ENCODE measurements around the gene CCM2L. TPM values are rescaled to one million over a fixed set of nuclear protein-coding genes. Genes with fewer than 3 reads are reported as not detected.

The CCM2L gene
- total RNA-seq, 5 donors from 2014 or later (not counting 1 experiment from before 2014, with no cell fraction given) = not detected

GRCh38 chr20:32019563-32020463, 9.6 kb downstream of the CCM2L start:
- Mint-ChIP-seq H3K9me3 (no peaks in the 10 kb centered on the region), H3K27me3 (peaks cover 77% of the 10 kb centered on the region in 2 donors), H3K4me1 (peaks cover 19 to 26% (median 24%) of the 10 kb centered on the region in 3 donors), H3K4me3 (peak overlapping the region; percentile 76 to 89 (median 79)), H3K36me3 (no peaks in the 10 kb centered on the region), H3K27ac (peak overlapping the region in 1 of 2 donors; percentile 12)
- H3K36me3 ChIP-seq (ENCODE audit: control insufficient read depth in 2 of 2, extremely low read depth in 1 of 2, insufficient read depth in 1 of 2, low read length in 1 of 2) = no peaks in the 10 kb centered on the region
- H3K27me3 ChIP-seq (replicated peaks in 1 of 2; ENCODE audit: control insufficient read depth in 2 of 2, extremely low read depth in 1 of 2, insufficient read depth in 2 of 2, low read length in 1 of 2) = peaks cover 10 to 61% of the 10 kb centered on the region in 2 experiments
- DNase-seq (peak in 1 of 35 experiments; percentile 8), ATAC-seq (replicated peaks in 1 of 4) (no peak)
- H3K4me3 ChIP-seq (ENCODE audit: control insufficient read depth in 1 of 2, extremely low read depth in 1 of 2, low read length in 1 of 2) = no peak overlapping the region
- ChIA-PET POLR2A (no interaction called here), CTCF (interaction anchor here (0.7 to 1.7 kb wide), 2 partner anchors 12 to 68 kb away, joined by 3 to 7 read pairs; partner anchors contain the start of gene PDRG1 (in 1 of the 2))
- peaks cover 0 to 23% of the 10 kb centered on the region in 2 experiments for H3K4me1 ChIP-seq (ENCODE audit: control insufficient read depth in 1 of 2, extremely low read depth in 1 of 2, insufficient read depth in 2 of 2, low read length in 2 of 2)
- no peak overlapping the region for H3K27ac ChIP-seq (ENCODE audit: low read length)
- 6% methylated on average over 6 of the region's 11 CpGs for WGBS (ENCODE audit: insufficient coverage)
- H3K9me3 ChIP-seq = no peaks in the 10 kb centered on the region

GRCh38 chr20:32021091-32021490, 10.9 kb downstream of the CCM2L start:
- Histone ChIP-seq H3K4me1 (ENCODE audit: control insufficient read depth in 1 of 2, extremely low read depth in 1 of 2, insufficient read depth in 2 of 2, low read length in 2 of 2) (peaks cover 0 to 23% of the 10 kb centered on the region in 2 experiments), H3K4me3 (ENCODE audit: control insufficient read depth in 1 of 2, extremely low read depth in 1 of 2, low read length in 1 of 2) (no peak overlapping the region), H3K9me3 (no peaks in the 10 kb centered on the region), H3K27ac (ENCODE audit: low read length) (no peak overlapping the region), H3K27me3 (replicated peaks in 1 of 2; ENCODE audit: control insufficient read depth in 2 of 2, extremely low read depth in 1 of 2, insufficient read depth in 2 of 2, low read length in 1 of 2) (peaks cover 7 to 63% of the 10 kb centered on the region in 2 experiments), H3K36me3 (ENCODE audit: control insufficient read depth in 2 of 2, extremely low read depth in 1 of 2, insufficient read depth in 1 of 2, low read length in 1 of 2) (no peaks in the 10 kb centered on the region)
- WGBS (ENCODE audit: insufficient coverage) = 100% methylated on average over 1 of the region's 4 CpGs
- H3K4me1 Mint-ChIP-seq = peaks cover 19 to 26% (median 24%) of the 10 kb centered on the region in 3 donors
- CTCF ChIA-PET = interaction anchor here in 1 of 2 donors (0.8 to 1.7 kb wide), 2 partner anchors 10 to 198 kb away, joined by 3 to 7 read pairs; no protein-coding TSS in a partner anchor
- DNase-seq = no peak
- no peaks in the 10 kb centered on the region for H3K36me3 Mint-ChIP-seq
- POLR2A ChIA-PET = no interaction called here
- ATAC-seq (replicated peaks in 1 of 4) = no peak
- H3K9me3 Mint-ChIP-seq = no peaks in the 10 kb centered on the region
- H3K27ac Mint-ChIP-seq = no peak overlapping the region
- H3K4me3 Mint-ChIP-seq = no peak overlapping the region
- H3K27me3 Mint-ChIP-seq = peaks cover 65 to 72% of the 10 kb centered on the region in 2 donors

DNA sequence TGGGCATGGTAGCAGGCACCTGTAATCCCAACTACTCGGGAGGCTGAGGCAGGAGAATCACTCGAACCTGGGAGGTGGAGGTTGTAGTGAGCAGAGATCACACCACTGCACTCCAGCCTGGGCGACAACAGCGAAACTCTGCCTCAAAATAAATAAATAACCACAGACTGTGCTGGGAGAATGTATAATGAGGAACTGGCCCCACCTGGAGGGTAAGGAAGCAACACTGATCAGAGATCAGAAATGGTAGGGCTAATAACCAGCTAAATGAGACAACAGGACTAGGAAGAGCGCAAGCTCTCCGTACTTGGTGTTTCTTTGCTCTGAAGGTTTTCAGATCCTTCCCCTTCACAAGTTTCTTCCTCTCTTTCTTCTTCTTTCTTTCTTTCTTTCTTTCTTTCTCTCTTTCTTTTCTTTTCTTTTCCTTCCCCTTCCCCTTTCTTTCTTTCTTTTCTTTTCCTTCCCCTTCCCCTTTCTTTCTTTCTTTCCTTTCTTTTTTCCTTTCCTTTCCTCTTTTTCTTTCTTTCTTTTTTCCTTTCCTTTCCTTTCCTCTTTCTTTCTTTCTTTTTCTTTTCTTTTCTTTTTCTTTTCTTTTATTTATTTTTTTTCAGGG, 14.6 kb downstream of the CCM2L start:
- WGBS (ENCODE audit: insufficient coverage) = 100% methylated on average over 2 of the region's 6 CpGs
- ChIA-PET CTCF (no interaction called here), POLR2A (no interaction called here)
- H3K4me1 Mint-ChIP-seq = peaks cover 7 to 10% (median 8%) of the 10 kb centered on the region in 3 donors
- no peaks in the 10 kb centered on the region for H3K36me3 ChIP-seq (ENCODE audit: control insufficient read depth in 2 of 2, extremely low read depth in 1 of 2, insufficient read depth in 1 of 2, low read length in 1 of 2)
- H3K4me3 Mint-ChIP-seq = no peak overlapping the region
- H3K9me3 Mint-ChIP-seq = no peaks in the 10 kb centered on the region
- H3K4me3 ChIP-seq (ENCODE audit: control insufficient read depth in 1 of 2, extremely low read depth in 1 of 2, low read length in 1 of 2) = no peak overlapping the region
- DNase-seq = no peak
- H3K27ac ChIP-seq (ENCODE audit: low read length) = no peak overlapping the region
- no peak overlapping the region for H3K27ac Mint-ChIP-seq
- peaks cover 42 to 58% of the 10 kb centered on the region in 2 donors for H3K27me3 Mint-ChIP-seq
- H3K27me3 ChIP-seq (replicated peaks in 1 of 2; ENCODE audit: control insufficient read depth in 2 of 2, extremely low read depth in 1 of 2, insufficient read depth in 2 of 2, low read length in 1 of 2) = peaks cover 2 to 44% of the 10 kb centered on the region in 2 experiments
- H3K36me3 Mint-ChIP-seq = no peaks in the 10 kb centered on the region
- peaks cover 0 to 4% of the 10 kb centered on the region in 2 experiments for H3K4me1 ChIP-seq (ENCODE audit: control insufficient read depth in 1 of 2, extremely low read depth in 1 of 2, insufficient read depth in 2 of 2, low read length in 2 of 2)
- no peaks in the 10 kb centered on the region for H3K9me3 ChIP-seq
- no peak for ATAC-seq (replicated peaks in 1 of 4)

DNA sequence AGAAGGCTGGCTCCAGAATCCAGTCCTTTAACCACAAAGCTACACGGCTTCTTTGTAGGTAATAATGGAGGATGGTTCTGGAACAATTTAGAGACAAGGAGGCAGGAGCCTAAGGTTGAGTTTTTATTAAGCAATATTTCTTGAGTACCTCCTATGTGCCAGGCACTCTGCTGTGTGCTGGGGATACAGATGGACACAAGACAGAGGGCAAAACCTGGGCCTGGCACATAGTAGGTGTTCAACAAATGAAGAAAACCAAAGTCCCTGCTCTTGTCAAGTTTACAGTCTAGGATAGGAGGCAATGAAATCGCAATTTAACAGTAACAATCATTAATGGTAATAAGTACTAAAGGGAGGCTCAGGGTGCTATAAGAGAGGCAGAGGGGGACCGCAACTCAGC, 17.4 kb downstream of the CCM2L start:
- no peaks in the 10 kb centered on the region for H3K9me3 ChIP-seq
- H3K27me3 Mint-ChIP-seq = peaks cover 18 to 31% of the 10 kb centered on the region in 2 donors
- CTCF ChIA-PET = interaction anchor here in 1 of 2 donors (1.2 kb wide), 1 partner anchor 10 kb away, joined by 6 read pairs; no protein-coding TSS in a partner anchor
- H3K9me3 Mint-ChIP-seq = no peaks in the 10 kb centered on the region
- no peak overlapping the region for H3K4me3 Mint-ChIP-seq
- H3K36me3 Mint-ChIP-seq = no peaks in the 10 kb centered on the region
- H3K27ac Mint-ChIP-seq = no peak overlapping the region
- ATAC-seq (replicated peaks in 1 of 4) = no peak
- POLR2A ChIA-PET = no interaction called here
- H3K27ac ChIP-seq (ENCODE audit: low read length) = no peak overlapping the region
- peaks cover 0 to 2% (median 0%) of the 10 kb centered on the region in 3 donors for H3K4me1 Mint-ChIP-seq
- no peak for DNase-seq
- WGBS (ENCODE audit: insufficient coverage) = 100% methylated on average over 1 of the region's 3 CpGs
- peaks cover 0 to 44% of the 10 kb centered on the region in 2 experiments for H3K27me3 ChIP-seq (replicated peaks in 1 of 2; ENCODE audit: control insufficient read depth in 2 of 2, extremely low read depth in 1 of 2, insufficient read depth in 2 of 2, low read length in 1 of 2)
- no peak overlapping the region for H3K4me3 ChIP-seq (ENCODE audit: control insufficient read depth in 1 of 2, extremely low read depth in 1 of 2, low read length in 1 of 2)
- no peaks in the 10 kb centered on the region for H3K36me3 ChIP-seq (ENCODE audit: control insufficient read depth in 2 of 2, extremely low read depth in 1 of 2, insufficient read depth in 1 of 2, low read length in 1 of 2)
- peaks cover 0 to 8% of the 10 kb centered on the region in 2 experiments for H3K4me1 ChIP-seq (ENCODE audit: control insufficient read depth in 1 of 2, extremely low read depth in 1 of 2, insufficient read depth in 2 of 2, low read length in 2 of 2)

- 81% methylated on average over 11 of the region's 12 CpGs for WGBS (ENCODE audit: insufficient coverage)
- Mint-ChIP-seq H3K4me1 (peaks cover 0 to 2% (median 0%) of the 10 kb centered on the region in 3 donors), H3K9me3 (no peaks in the 10 kb centered on the region), H3K27ac (no peak overlapping the region), H3K4me3 (no peak overlapping the region), H3K27me3 (peaks cover 7 to 29% of the 10 kb centered on the region in 2 donors), H3K36me3 (no peaks in the 10 kb centered on the region)
- no peaks in the 10 kb centered on the region for H3K36me3 ChIP-seq (ENCODE audit: control insufficient read depth in 2 of 2, extremely low read depth in 1 of 2, insufficient read depth in 1 of 2, low read length in 1 of 2)
- H3K9me3 ChIP-seq = no peaks in the 10 kb centered on the region
- ATAC-seq (replicated peaks in 1 of 4) (no peak), DNase-seq (no peak)
- no peak overlapping the region for H3K27ac ChIP-seq (ENCODE audit: low read length)
- CTCF ChIA-PET = interaction anchor here (0.6 to 1.8 kb wide), 5 partner anchors 11 to 1265 kb away, joined by 3 to 6 read pairs (median 4); no protein-coding TSS in a partner anchor
- no peak overlapping the region for H3K4me3 ChIP-seq (ENCODE audit: control insufficient read depth in 1 of 2, extremely low read depth in 1 of 2, low read length in 1 of 2)
- H3K27me3 ChIP-seq (replicated peaks in 1 of 2; ENCODE audit: control insufficient read depth in 2 of 2, extremely low read depth in 1 of 2, insufficient read depth in 2 of 2, low read length in 1 of 2) = peaks cover 0 to 39% of the 10 kb centered on the region in 2 experiments
- POLR2A ChIA-PET = no interaction called here
- peaks cover 0 to 8% of the 10 kb centered on the region in 2 experiments for H3K4me1 ChIP-seq (ENCODE audit: control insufficient read depth in 1 of 2, extremely low read depth in 1 of 2, insufficient read depth in 2 of 2, low read length in 2 of 2)
Measured at GRCh38 chr20:32028647-32029372, 18.6 kb downstream of the CCM2L start.

GRCh38 chr20:32029561-32029960, 19.3 kb downstream of the CCM2L start:
- Mint-ChIP-seq H3K4me1 (peaks cover 0 to 2% (median 0%) of the 10 kb centered on the region in 3 donors), H3K27me3 (peaks cover 3 to 30% of the 10 kb centered on the region in 2 donors), H3K9me3 (no peaks in the 10 kb centered on the region), H3K4me3 (no peak overlapping the region), H3K27ac (no peak overlapping the region), H3K36me3 (no peaks in the 10 kb centered on the region)
- no peak for ATAC-seq (replicated peaks in 1 of 4)
- Histone ChIP-seq H3K27ac (ENCODE audit: low read length) (no peak overlapping the region), H3K27me3 (replicated peaks in 1 of 2; ENCODE audit: control insufficient read depth in 2 of 2, extremely low read depth in 1 of 2, insufficient read depth in 2 of 2, low read length in 1 of 2) (peaks cover 0 to 44% of the 10 kb centered on the region in 2 experiments), H3K4me1 (ENCODE audit: control insufficient read depth in 1 of 2, extremely low read depth in 1 of 2, insufficient read depth in 2 of 2, low read length in 2 of 2) (peaks cover 0 to 8% of the 10 kb centered on the region in 2 experiments), H3K9me3 (no peaks in the 10 kb centered on the region), H3K4me3 (ENCODE audit: control insufficient read depth in 1 of 2, extremely low read depth in 1 of 2, low read length in 1 of 2) (no peak overlapping the region), H3K36me3 (ENCODE audit: control insufficient read depth in 2 of 2, extremely low read depth in 1 of 2, insufficient read depth in 1 of 2, low read length in 1 of 2) (no peaks in the 10 kb centered on the region)
- ChIA-PET CTCF (interaction anchor here (0.6 to 3.0 kb wide), 5 partner anchors 12 to 381 kb away, joined by 3 to 9 read pairs (median 5); no protein-coding TSS in a partner anchor), POLR2A (no interaction called here)
- DNase-seq = no peak
- whole genome bisulfite sequencing (ENCODE audit: insufficient coverage) = 88% methylated on average over 11 of the region's 11 CpGs

All from T-cell (primary cell).